Astrocyte (in vitro differentiated cells and primary cell): Measurements from ENCODE around the gene GALNT18. TPM values are rescaled to one million over a fixed set of nuclear protein-coding genes. Genes with fewer than 3 reads are reported as not detected.

Experiments used
- DNase-seq: peaks from one replicate; pipeline ENCODE4 v3.0.0-alpha.2; 2010; ENCODE audit warnings: low read depth
- FAIRE-seq: peaks from 2 replicates; lab custom pipeline; 2011; peaks lifted over from hg19 to GRCh38; lab: Jason Lieb, UNC
- H2AFZ ChIP-seq: 2 replicates; pipeline ENCODE4 v1.6.0; 2012; ENCODE audit warnings: low read depth, low read length, inconsistent platforms
- H3K27ac ChIP-seq: 2 replicates; pipeline ENCODE4 v1.5.1; 2011; ENCODE audit warnings: low read depth, low read length, inconsistent platforms
- H3K27me3 ChIP-seq: 2 replicates; pipeline ENCODE4 v1.6.0; 2011; ENCODE audit warnings: low read length, inconsistent platforms; ENCODE audit not compliant: insufficient read depth
- H3K36me3 ChIP-seq: 2 replicates; pipeline ENCODE4 v1.5.1; 2011; ENCODE audit warnings: low read length, inconsistent platforms; ENCODE audit not compliant: insufficient read depth
- H3K4me1 ChIP-seq: 2 replicates; pipeline ENCODE4 v1.5.1; 2011; ENCODE audit warnings: low read length, inconsistent platforms; ENCODE audit not compliant: insufficient read depth
- H3K4me2 ChIP-seq: 2 replicates; pipeline ENCODE4 v1.6.0; 2012; ENCODE audit warnings: low read length, inconsistent platforms
- H3K4me3 ChIP-seq: 2 replicates; pipeline ENCODE4 v1.5.1; 2011; ENCODE audit warnings: low read depth, mild to moderate bottlenecking, low read length, inconsistent platforms; ENCODE audit not compliant: insufficient read depth
- H3K79me2 ChIP-seq: 2 replicates; pipeline ENCODE4 v1.6.0; 2012; ENCODE audit warnings: mild to moderate bottlenecking, low read length, inconsistent platforms; ENCODE audit not compliant: insufficient read depth
- H3K9ac ChIP-seq: 2 replicates; pipeline ENCODE4 v1.6.0; 2012; ENCODE audit warnings: mild to moderate bottlenecking, low read length, inconsistent platforms
- H3K9me3 ChIP-seq: 2 replicates; pipeline ENCODE4 v1.5.1; 2012; ENCODE audit warnings: low read depth, mild to moderate bottlenecking, low read length, inconsistent platforms; ENCODE audit not compliant: insufficient read depth
- H4K20me1 ChIP-seq: 2 replicates; pipeline ENCODE4 v1.6.0; 2012; ENCODE audit warnings: low read length, inconsistent platforms; ENCODE audit not compliant: insufficient read depth
- H3K27ac Mint-ChIP-seq: one replicate; pipeline ENCODE4 v1.8.0; 2021; ENCODE audit warnings: mild to moderate bottlenecking, mixed read lengths; ENCODE audit not compliant: unreplicated experiment
- H3K27me3 Mint-ChIP-seq: one replicate; pipeline ENCODE4 v1.8.0; 2021; ENCODE audit warnings: low read depth, mixed read lengths; ENCODE audit not compliant: unreplicated experiment
- H3K36me3 Mint-ChIP-seq: one replicate; pipeline ENCODE4 v1.8.0; 2021; ENCODE audit warnings: low read depth, mixed read lengths; ENCODE audit not compliant: unreplicated experiment
- H3K4me1 Mint-ChIP-seq: one replicate; pipeline ENCODE4 v1.8.0; 2021; ENCODE audit warnings: low read depth, mixed read lengths; ENCODE audit not compliant: unreplicated experiment
- H3K4me3 Mint-ChIP-seq: one replicate; pipeline ENCODE4 v1.8.0; 2021; ENCODE audit warnings: mild to moderate bottlenecking, moderate library complexity, mixed read lengths; ENCODE audit not compliant: unreplicated experiment
- H3K9me3 Mint-ChIP-seq: one replicate; pipeline ENCODE4 v1.8.0; 2021; ENCODE audit warnings: mild to moderate bottlenecking, mixed read lengths; ENCODE audit not compliant: unreplicated experiment
- EZH2 ChIP-seq: IDR thresholded peaks from 2 replicates; pipeline ENCODE4 v1.6.1; 2012; ENCODE audit warnings: mild to moderate bottlenecking, low read length, inconsistent platforms; ENCODE audit not compliant: insufficient read depth
- total RNA-seq: library from RNA; stranded (reverse); gene quantifications from 2 replicates; pipeline ENCODE4 v1.2.1, GENCODE V29; 2021
- TF ChIP-seq, protein P1 (sequence below): IDR thresholded peaks from 2 replicates; pipeline ENCODE4 v1.5.1; 2011; ENCODE audit warnings: low read depth, mild to moderate bottlenecking, inconsistent platforms, low read length, moderate library complexity; ENCODE audit not compliant: insufficient read depth

Gene GALNT18
- total RNA-seq, 1 donor from 2014 or later, result 6.5 TPM

DNA sequence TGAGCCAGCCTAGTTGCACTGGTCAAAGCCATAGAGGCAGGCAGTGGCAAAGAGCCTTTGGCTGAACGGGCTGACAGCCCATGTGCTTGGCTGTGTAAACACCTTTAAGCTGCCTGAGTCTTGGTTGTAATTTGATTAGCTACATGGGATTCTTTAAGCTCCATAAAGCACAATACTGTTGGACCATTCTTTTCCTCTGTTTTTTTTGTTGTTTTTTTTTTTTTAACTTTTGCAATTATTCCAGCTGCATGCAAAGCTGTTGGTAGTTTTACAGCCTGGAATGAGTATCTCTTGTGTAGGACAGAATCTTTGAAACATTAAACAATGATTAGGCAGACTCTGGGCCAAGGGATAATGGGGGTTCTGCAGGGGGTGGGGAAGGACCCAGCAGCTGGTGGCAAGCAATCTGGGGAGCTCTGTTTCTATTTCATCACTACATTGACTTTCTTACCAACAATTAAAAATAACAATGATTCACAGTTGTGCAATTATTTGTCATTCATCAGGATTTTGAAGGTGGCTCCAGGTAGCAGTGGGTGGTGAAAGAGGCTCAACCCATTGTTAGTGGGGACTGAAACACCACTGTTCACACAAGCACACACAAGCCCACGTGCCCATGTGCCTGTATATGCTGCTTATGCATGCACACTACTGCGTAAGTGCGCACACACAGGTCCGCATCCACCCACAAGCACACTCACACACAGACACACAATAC, 199.2 kb downstream of the GALNT18 start:
- no peak for DNase-seq
- Mint-ChIP-seq H3K27ac (no peak overlapping the region), H3K36me3 (peaks cover 4% of the 10 kb centered on the region), H3K4me3 (no peak overlapping the region), H3K9me3 (no peaks in the 10 kb centered on the region), H3K4me1 (peaks cover 8% of the 10 kb centered on the region), H3K27me3 (peaks cover 66% of the 10 kb centered on the region)
- TF ChIP-seq, protein P1, sequence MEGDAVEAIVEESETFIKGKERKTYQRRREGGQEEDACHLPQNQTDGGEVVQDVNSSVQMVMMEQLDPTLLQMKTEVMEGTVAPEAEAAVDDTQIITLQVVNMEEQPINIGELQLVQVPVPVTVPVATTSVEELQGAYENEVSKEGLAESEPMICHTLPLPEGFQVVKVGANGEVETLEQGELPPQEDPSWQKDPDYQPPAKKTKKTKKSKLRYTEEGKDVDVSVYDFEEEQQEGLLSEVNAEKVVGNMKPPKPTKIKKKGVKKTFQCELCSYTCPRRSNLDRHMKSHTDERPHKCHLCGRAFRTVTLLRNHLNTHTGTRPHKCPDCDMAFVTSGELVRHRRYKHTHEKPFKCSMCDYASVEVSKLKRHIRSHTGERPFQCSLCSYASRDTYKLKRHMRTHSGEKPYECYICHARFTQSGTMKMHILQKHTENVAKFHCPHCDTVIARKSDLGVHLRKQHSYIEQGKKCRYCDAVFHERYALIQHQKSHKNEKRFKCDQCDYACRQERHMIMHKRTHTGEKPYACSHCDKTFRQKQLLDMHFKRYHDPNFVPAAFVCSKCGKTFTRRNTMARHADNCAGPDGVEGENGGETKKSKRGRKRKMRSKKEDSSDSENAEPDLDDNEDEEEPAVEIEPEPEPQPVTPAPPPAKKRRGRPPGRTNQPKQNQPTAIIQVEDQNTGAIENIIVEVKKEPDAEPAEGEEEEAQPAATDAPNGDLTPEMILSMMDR, result no peak
- Histone ChIP-seq H3K4me3 (no peak overlapping the region), H2AFZ (no peak overlapping the region), H3K79me2 (no peaks in the 10 kb centered on the region), H3K4me1 (no peaks in the 10 kb centered on the region), H4K20me1 (no peaks in the 10 kb centered on the region), H3K9me3 (no peaks in the 10 kb centered on the region), H3K27ac (no peak overlapping the region), H3K9ac (no peak overlapping the region), H3K27me3 (peaks cover 13% of the 10 kb centered on the region), H3K36me3 (no peaks in the 10 kb centered on the region), H3K4me2 (no peak overlapping the region)
- no peak for FAIRE-seq

GRCh38 chr11:11421509-11421908, 200.3 kb downstream of the GALNT18 start:
- H3K27ac ChIP-seq, result no peak overlapping the region
- no peaks in the 10 kb centered on the region for H3K79me2 ChIP-seq
- FAIRE-seq (no peak), DNase-seq (no peak)
- H3K27me3 ChIP-seq, result peaks cover 13% of the 10 kb centered on the region
- H3K36me3 ChIP-seq, result no peaks in the 10 kb centered on the region
- peaks cover 67% of the 10 kb centered on the region for H3K27me3 Mint-ChIP-seq
- no peak for TF ChIP-seq EZH2
- TF ChIP-seq, protein P1, result no peak
- no peak overlapping the region for H3K27ac Mint-ChIP-seq
- no peak overlapping the region for H2AFZ ChIP-seq
- no peaks in the 10 kb centered on the region for H4K20me1 ChIP-seq
- H3K4me3 ChIP-seq, result no peak overlapping the region
- H3K4me1 Mint-ChIP-seq, result peaks cover 17% of the 10 kb centered on the region
- H3K36me3 Mint-ChIP-seq, result peaks cover 4% of the 10 kb centered on the region
- no peak overlapping the region for H3K4me2 ChIP-seq
- H3K9me3 Mint-ChIP-seq, result no peaks in the 10 kb centered on the region
- H3K4me3 Mint-ChIP-seq, result no peak overlapping the region
- peaks cover 7% of the 10 kb centered on the region for H3K4me1 ChIP-seq
- no peak overlapping the region for H3K9ac ChIP-seq
- H3K9me3 ChIP-seq, result no peaks in the 10 kb centered on the region

DNA sequence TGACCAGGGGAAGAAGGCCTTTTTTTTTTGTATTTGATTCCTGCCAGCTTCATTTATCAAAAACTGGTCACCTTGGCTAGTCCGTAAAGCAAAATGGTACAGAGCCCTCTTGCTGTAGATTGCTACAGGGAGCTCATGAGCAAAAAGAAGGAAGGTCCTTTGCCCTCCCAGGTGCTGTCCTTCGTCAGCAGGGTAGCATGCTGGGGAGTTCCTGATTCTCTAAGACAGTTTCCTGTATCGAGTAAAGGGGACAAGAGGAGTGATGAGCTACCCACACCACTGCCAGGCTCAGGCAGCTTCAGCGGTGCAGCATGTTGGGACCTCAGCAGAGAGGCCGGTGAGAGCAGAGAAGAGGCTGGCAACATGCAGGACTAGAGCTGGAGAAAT, 200.9 kb downstream of the GALNT18 start:
- no peak overlapping the region for H2AFZ ChIP-seq
- peaks cover 67% of the 10 kb centered on the region for H3K27me3 Mint-ChIP-seq
- H4K20me1 ChIP-seq, result no peaks in the 10 kb centered on the region
- H3K9me3 ChIP-seq, result no peaks in the 10 kb centered on the region
- H3K27ac ChIP-seq, result no peak overlapping the region
- H3K4me3 Mint-ChIP-seq, result no peak overlapping the region
- no peak overlapping the region for H3K9ac ChIP-seq
- TF ChIP-seq, protein P1, result no peak
- TF ChIP-seq EZH2, result no peak
- peaks cover 4% of the 10 kb centered on the region for H3K36me3 Mint-ChIP-seq
- no peak for DNase-seq
- peaks cover 17% of the 10 kb centered on the region for H3K4me1 Mint-ChIP-seq
- no peaks in the 10 kb centered on the region for H3K79me2 ChIP-seq
- no peak for FAIRE-seq
- no peaks in the 10 kb centered on the region for H3K36me3 ChIP-seq
- H3K9me3 Mint-ChIP-seq, result no peaks in the 10 kb centered on the region
- H3K4me2 ChIP-seq, result no peak overlapping the region
- peaks cover 13% of the 10 kb centered on the region for H3K27me3 ChIP-seq
- H3K27ac Mint-ChIP-seq, result no peak overlapping the region
- H3K4me1 ChIP-seq, result peaks cover 14% of the 10 kb centered on the region
- no peak overlapping the region for H3K4me3 ChIP-seq
